ENCODE results near the gene TRIM7.

- TF ChIP-seq CTCF (IDR thresholded peaks at IDR 0.05; ENCODE audit: low read depth, low read length, poor library complexity, severe bottlenecking) (no peak), EZH2phosphoT487 (IDR thresholded peaks at IDR 0.05; ENCODE audit: borderline replicate concordance, low read length) (no peak)
Observed at GRCh38 chr5:181163487-181164075, 41.4 kb downstream of the TRIM7 start.
